Activated T-cell treated with anti-CD3 and anti-CD28 coated beads for 24 hours (primary cell): ENCODE data around the gene INHBB.
"Not testable (repeated sequence)": the region's sequence is repeated elsewhere in the genome, so short reads cannot be mapped to it uniquely, and the experiment has no call there.

ENCODE experiments used
- DNase-seq: peaks from one replicate; pipeline ENCODE4 v3.0.0-alpha.2; 2020; ENCODE audit warnings: low read depth

The INHBB gene

GRCh38 chr2:120316528-120317179 lies 29.3 kb upstream of the INHBB start:
- no peak for DNase-seq

DNA sequence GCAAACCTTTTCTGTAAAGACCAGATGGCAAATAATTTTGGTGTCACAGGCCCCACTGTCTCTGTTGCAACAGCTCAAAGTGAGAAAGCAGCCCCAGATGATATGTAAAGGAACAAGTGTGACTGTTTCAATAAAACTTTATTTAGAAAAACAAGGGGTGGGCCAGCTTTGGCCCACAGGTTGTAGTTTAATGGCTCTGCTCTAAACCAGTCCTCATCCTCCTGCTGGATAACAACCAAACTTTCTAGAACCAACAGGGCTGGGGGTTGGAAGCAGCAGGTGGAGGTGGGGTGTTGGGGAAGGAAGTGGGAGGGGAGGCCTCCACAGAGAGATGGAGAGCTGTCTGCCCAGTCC lies 28.8 kb upstream of the INHBB start:
- DNase-seq, result no peak

DNA sequence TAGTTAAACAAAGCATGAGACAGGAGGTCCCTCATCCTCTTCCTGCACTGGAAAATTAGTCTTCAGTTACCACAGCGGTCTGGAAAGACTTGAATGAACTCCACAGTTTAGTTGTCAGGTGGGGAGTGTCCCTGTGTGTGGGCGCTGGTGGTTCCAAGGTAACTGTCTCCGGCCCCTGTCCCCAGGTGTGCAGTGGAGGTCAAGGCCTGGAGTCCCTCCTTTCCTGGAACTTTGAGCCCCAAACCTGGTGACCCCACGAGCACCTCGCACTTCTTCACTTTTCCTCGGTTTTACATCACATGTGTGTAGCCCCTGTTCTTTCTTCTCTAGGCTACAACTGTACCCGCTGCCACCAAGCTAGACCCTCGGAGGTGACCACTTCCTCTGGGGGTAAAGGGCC lies 28.0 kb upstream of the INHBB start:
- no peak for DNase-seq

GRCh38 chr2:120318626-120319025 lies 27.3 kb upstream of the INHBB start:
- no peak for DNase-seq

GRCh38 chr2:120319123-120319522 lies 26.8 kb upstream of the INHBB start:
- no peak for DNase-seq

- no peak for DNase-seq
These were observed 26.1 kb upstream of the INHBB start for GRCh38 chr2:120319686-120320317.

GRCh38 chr2:120320318-120320851 lies 25.6 kb upstream of the INHBB start:
- DNase-seq, result no peak

GRCh38 chr2:120320887-120321556 lies 24.9 kb upstream of the INHBB start:
- DNase-seq, result not testable (repeated sequence)

DNA sequence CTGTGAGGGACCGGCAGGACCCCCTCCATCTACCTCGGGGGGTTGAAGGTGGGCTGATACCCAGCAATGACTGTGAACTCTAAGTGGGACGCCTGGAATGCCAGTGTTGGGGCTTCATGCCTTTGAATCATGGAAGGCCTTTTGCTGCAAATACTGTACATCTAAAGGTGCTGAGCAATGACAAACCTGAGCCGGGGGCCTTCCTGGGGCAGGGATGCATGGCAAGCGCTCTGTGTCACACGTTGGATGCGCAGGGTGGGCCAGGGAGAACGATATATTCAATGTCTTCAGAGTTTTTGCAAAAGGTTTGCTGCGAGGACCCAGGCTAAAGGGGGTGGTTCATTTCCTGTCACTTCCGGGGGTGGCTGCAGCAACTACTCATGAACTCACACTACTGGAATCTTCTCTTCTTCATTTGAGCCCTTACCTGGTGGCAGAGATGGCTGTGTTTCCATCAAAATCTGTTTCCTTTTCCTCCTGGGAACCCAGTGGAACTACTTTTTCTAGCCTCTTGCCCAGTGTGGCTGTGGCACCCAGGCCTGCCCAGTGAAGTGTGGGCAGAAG lies 24.1 kb upstream of the INHBB start:
- DNase-seq, result no peak

GRCh38 chr2:120322329-120322728 lies 23.6 kb upstream of the INHBB start:
- DNase-seq, result no peak

DNA sequence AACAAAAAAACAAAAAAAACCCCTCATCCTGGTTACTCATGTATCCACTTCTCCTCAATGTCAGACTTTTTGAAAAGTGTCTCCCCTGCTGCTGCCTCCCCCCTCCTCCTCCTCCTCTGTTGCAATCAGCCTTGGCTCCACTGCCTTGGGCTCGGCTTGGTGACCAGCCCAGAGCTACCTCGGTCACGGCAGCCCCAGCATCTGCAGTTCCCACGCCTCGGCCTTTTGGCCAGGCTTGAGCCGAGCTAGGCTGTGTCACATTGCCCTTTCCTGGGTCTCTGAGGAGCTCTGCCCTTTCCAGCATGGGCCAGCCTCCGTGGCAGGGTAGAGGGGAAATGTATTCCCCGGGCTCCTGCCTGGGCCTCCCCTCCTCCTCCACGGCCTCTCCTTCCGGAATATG lies 22.7 kb upstream of the INHBB start:
- no peak for DNase-seq

- no peak for DNase-seq
These were observed 22.0 kb upstream of the INHBB start for GRCh38 chr2:120323807-120324399.

- no peak for DNase-seq
These were observed 21.0 kb upstream of the INHBB start for GRCh38 chr2:120324933-120325332.

GRCh38 chr2:120326066-120326465 lies 19.9 kb upstream of the INHBB start:
- no peak for DNase-seq

DNA sequence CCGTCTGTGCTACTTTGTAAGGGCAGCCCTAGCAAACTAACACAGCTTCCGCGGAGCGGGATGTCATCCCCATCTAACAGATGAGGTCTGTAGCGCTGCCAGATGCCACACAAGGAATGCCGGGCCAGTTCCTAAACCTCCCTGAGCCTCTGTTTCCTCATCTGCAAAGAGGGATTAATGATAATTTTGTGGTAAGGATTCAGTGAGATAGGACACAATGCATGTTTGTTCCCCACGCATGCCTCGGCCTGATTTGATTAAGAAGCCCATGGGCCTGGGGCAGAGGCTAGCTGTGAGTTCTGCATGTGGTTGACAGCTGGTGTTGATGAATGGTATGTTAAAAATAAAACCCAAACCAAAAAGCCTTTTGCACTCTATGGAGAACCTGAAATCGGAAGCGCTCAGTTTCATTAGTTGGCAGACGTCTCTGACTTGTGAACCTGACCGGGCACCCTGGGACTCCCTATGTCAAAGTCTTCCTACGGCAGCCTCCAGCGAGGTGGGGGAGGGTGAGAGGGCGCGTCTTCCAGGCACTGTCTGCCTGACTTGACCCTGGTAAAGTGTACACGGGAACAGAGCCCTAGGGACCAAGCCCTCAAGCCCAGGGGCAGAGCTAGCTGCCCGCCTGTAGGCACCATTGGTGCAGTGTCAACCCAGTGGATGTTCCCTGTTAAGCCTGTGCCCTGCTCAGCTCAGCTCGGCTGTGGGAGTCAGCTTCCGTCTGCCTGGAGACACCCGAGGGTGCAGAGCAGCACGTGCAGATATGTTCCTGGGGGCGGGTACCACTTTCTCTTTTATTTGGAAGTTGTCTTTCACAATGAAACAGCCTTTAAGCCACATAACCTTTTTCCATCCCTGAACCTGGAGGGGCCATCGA lies 14.8 kb upstream of the INHBB start:
- no peak for DNase-seq

DNA sequence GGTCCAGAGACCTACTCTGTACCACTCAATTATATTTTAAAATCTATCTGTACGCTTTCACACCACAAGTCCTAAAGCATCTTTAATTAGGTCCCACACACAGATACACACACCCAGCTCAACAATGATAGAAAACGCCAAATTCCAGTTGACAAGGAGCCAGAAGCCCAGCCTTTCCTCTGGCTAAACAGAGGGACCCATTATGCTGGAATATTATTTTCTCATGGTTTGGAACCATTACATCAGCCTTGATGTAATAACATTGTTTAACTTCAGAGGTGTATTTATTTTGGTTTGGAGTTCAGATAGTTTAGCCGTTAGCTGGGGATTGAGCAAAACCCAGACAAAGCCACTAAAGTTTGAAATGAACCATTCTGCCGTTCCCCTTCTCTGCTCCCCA lies 14.0 kb upstream of the INHBB start:
- no peak for DNase-seq

DNA sequence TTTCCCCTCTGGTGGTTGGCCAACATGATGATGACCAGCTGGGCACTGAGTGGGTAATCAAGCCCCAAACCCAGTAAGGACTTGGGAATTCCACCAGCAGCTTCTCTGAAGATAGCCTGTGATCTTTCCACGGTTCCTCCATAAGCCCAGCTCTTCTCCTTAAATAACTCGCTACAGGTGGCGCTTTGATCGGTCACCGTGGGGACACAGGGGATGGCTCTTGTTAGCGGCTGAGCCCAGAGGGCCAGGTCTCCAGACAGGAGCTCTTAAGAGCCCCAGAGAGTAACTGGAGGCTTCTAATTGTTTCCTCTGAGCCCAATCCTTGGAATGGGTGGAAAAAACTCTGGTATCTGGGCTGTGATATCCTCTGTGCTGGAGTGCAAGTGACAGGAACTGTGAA lies 13.6 kb upstream of the INHBB start:
- no peak for DNase-seq

DNA sequence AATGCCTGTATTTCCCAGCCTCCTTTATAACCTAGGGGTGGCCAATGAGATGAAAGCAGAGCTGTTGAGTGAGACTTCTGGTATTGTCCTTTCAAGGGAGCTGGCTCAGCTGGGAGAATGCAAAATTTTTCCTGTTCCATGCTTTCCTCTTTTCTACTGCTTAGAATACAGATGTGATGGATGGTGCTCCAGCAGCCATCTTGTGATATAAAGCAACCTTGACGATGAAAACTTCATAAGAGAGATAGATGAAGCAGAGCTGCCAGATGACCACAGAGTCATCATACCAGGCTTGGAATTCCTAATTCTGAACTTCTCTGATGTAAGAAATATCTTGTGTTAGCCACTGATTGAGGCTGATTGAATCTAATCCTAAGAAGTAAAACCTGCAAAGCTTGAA lies 11.9 kb upstream of the INHBB start:
- no peak for DNase-seq

GRCh38 chr2:120336749-120337148 lies 9.2 kb upstream of the INHBB start:
- no peak for DNase-seq

DNA sequence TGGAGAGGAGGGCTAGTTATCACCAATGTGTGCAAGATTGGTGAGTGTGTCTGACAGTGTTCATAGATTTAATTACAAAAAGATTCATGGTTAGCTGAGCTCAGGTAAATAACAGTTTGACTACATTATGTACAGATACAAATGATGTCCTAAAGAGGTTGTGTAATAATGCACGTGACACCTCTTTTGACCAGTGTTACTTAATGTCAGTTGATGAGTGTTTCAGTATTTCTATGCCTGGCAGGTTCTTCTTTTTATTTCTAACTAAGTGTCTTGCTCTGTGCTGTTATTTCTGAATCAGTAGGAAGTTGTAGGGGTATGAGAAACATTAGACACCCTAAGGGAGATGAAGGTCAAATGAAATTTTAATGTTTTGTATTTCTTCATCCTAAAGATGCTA lies 7.9 kb upstream of the INHBB start:
- DNase-seq, result no peak

DNA sequence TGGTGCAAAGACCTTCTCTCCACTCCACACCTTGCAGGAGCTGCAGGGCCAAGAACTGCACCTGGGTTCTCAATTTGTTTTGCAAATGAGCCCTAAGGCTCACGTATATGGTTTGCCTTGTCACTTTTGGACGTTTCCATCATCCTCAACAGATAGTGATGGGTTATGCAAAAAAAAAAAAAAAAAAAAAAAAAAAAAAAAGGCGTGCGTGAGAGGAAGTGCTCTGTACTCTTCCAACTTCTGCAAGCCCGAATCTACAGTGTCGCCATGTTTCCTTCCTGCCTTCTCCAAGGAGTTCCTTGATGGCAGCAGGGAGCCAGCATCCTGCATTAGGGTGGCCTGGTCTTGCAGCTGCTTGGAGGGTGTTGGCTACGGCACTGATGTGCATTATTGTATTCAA lies 4.0 kb upstream of the INHBB start:
- DNase-seq, result no peak

DNA sequence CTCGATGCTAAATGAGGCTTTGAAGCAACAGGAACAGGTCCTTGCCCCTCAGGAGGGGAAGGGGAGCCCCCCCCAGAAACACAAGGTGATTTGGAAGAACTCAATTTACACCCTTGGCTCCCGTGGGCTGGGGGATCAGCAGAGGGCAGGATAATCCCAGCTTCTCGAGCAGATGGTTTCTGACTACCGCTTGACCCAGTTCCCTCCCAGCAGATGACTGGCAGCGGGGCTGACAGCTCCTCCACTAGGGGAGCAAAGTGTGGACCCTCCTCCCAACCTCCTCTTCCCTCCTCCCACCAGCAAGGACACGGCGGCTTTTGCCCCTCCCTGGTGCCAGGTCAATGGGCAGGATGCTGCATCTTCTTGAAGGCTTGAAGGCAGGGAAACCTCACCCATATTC lies 3.5 kb upstream of the INHBB start:
- no peak for DNase-seq
